Glutamatergic neuron (in vitro differentiated cells): Measurements from ENCODE around the gene NUCB1. TPM values are rescaled to one million over a fixed set of nuclear protein-coding genes. Genes with fewer than 3 reads are reported as not detected.

ENCODE experiments used
- DNase-seq: peaks from one replicate; pipeline ENCODE4 v3.0.0; 2022
- H3K27ac Mint-ChIP-seq: one replicate; pipeline ENCODE4 v1.8.0; 2020; ENCODE audit warnings: mild to moderate bottlenecking, mixed read lengths, inconsistent platforms; ENCODE audit not compliant: unreplicated experiment
- H3K27me3 Mint-ChIP-seq: one replicate; pipeline ENCODE4 v1.8.0; 2020; ENCODE audit warnings: mild to moderate bottlenecking, moderate library complexity, mixed read lengths, inconsistent platforms; ENCODE audit not compliant: unreplicated experiment
- H3K36me3 Mint-ChIP-seq: one replicate; pipeline ENCODE4 v1.8.0; 2020; ENCODE audit warnings: mild to moderate bottlenecking, mixed read lengths, inconsistent platforms; ENCODE audit not compliant: unreplicated experiment
- H3K4me1 Mint-ChIP-seq: one replicate; pipeline ENCODE4 v1.8.0; 2020; ENCODE audit warnings: mild to moderate bottlenecking, low read depth, mixed read lengths, inconsistent platforms; ENCODE audit not compliant: unreplicated experiment
- H3K4me3 Mint-ChIP-seq: one replicate; pipeline ENCODE4 v1.8.0; 2020; ENCODE audit warnings: mild to moderate bottlenecking, mixed read lengths, inconsistent platforms; ENCODE audit not compliant: unreplicated experiment
- H3K9me3 Mint-ChIP-seq: one replicate; pipeline ENCODE4 v1.8.0; 2020; ENCODE audit warnings: mild to moderate bottlenecking, moderate library complexity, mixed read lengths, inconsistent platforms; ENCODE audit not compliant: unreplicated experiment
- CTCF ChIP-seq: fragments of 200-600 bp; sonication (generic); IDR thresholded peaks from one replicate; pipeline ENCODE4 v1.5.0; 2021; ENCODE audit not compliant: partially characterized antibody, unreplicated experiment
- total RNA-seq: library from RNA; stranded (reverse); fragmentation: NEBNext Ultra II Directional; extraction: Animal tissue kit (Norgen Biotek cat#: 25700); gene quantifications from one replicate; pipeline ENCODE4 v1.2.1, GENCODE V29; 2021; ENCODE audit not compliant: unreplicated experiment

The NUCB1 gene
- total RNA-seq, 1 donor from 2014 or later = 115 TPM

GRCh38 chr19:48962029-48962848 is 62.1 kb downstream of the NUCB1 start:
- Mint-ChIP-seq H3K36me3 (no peaks in the 10 kb centered on the region), H3K27ac (peak overlapping the region; percentile 59), H3K27me3 (peaks cover 16% of the 10 kb centered on the region)

GRCh38 chr19:48962849-48963165 is 62.7 kb downstream of the NUCB1 start:
- no peaks in the 10 kb centered on the region for H3K36me3 Mint-ChIP-seq
- no peak overlapping the region for H3K4me3 Mint-ChIP-seq
- H3K27ac Mint-ChIP-seq = no peak overlapping the region

More at GRCh38 chr19:48962029-48962848, 62.1 kb downstream of the NUCB1 start:
- Mint-ChIP-seq H3K4me1 (peaks cover 24% of the 10 kb centered on the region), H3K9me3 (peaks cover 14% of the 10 kb centered on the region), H3K4me3 (no peak overlapping the region)
- no peak for TF ChIP-seq CTCF
- peak; percentile 39 for DNase-seq

GRCh38 chr19:48963371-48964204 is 63.5 kb downstream of the NUCB1 start:
- H3K27ac Mint-ChIP-seq = peak overlapping the region; percentile 80
- H3K27me3 Mint-ChIP-seq = peaks cover 16% of the 10 kb centered on the region
- H3K4me3 Mint-ChIP-seq = peak overlapping the region; percentile 99
- H3K9me3 Mint-ChIP-seq = peaks cover 14% of the 10 kb centered on the region
- peak; percentile 59 for DNase-seq
- H3K4me1 Mint-ChIP-seq = peaks cover 33% of the 10 kb centered on the region
- no peak for TF ChIP-seq CTCF
- H3K36me3 Mint-ChIP-seq = no peaks in the 10 kb centered on the region

More at GRCh38 chr19:48962849-48963165, 62.7 kb downstream of the NUCB1 start:
- Mint-ChIP-seq H3K9me3 (peaks cover 14% of the 10 kb centered on the region), H3K27me3 (peaks cover 16% of the 10 kb centered on the region), H3K4me1 (peaks cover 27% of the 10 kb centered on the region)
- no peak for DNase-seq
- no peak for TF ChIP-seq CTCF

GRCh38 chr19:48964205-48965039 is 64.3 kb downstream of the NUCB1 start:
- peak overlapping the region; percentile 83 for H3K27ac Mint-ChIP-seq
- peaks cover 18% of the 10 kb centered on the region for H3K27me3 Mint-ChIP-seq
- TF ChIP-seq CTCF = no peak
- DNase-seq = no peak
- H3K9me3 Mint-ChIP-seq = peaks cover 17% of the 10 kb centered on the region
- H3K4me1 Mint-ChIP-seq = peaks cover 33% of the 10 kb centered on the region
- H3K36me3 Mint-ChIP-seq = no peaks in the 10 kb centered on the region
- peak overlapping the region; percentile 99 for H3K4me3 Mint-ChIP-seq
